A549 (cell line): Measurements from ENCODE around the gene CHCT1. TPM values are rescaled to one million over a fixed set of nuclear protein-coding genes. Genes with fewer than 3 reads are reported as not detected.

Experiments
- ATAC-seq, 2 experiments: fragments of 200-7000 bp in 1 of 2; fragments of >200 bp in 1 of 2; cut with Nextera tagmentation in 1 of 2; cut with Tn5 transposase in 1 of 2; 3 replicates each; pipeline versions ENCODE4 v1.8.0 to v1.9.1; 2018 to 2020; ENCODE audit warnings: mild to moderate bottlenecking in 1 of 2, moderate library complexity in 1 of 2
- CTCF ChIA-PET: fragments of 300-600 bp; sonication (Branson Sonifier 250); formaldehyde crosslinking; extraction: SDS; loops from one replicate; lab custom pipeline; 2021; ENCODE audit warnings: antibody characterized with exemption, inconsistent platforms; lab: Yijun Ruan, JAX
- POLR2A ChIA-PET: fragments of 350-600 bp; formaldehyde crosslinking; extraction: SDS; loops from one replicate; lab custom pipeline; 2021; ENCODE audit warnings: antibody characterized with exemption, inconsistent platforms; lab: Yijun Ruan, JAX
- DNase-seq, 2 experiments: peaks; one replicate each; pipeline versions ENCODE4 v3.0.0 to v3.0.0-alpha.2; 2011 to 2016; ENCODE audit warnings: low read depth in 1 of 2, low spot score in 1 of 2
- FAIRE-seq: peaks from 2 replicates; lab custom pipeline; 2011; peaks lifted over from hg19 to GRCh38; lab: Jason Lieb, UNC
- H3K27ac ChIP-seq, 2 experiments: fragments of >200 bp; sonication (Bioruptor Twin); formaldehyde crosslinking; 3 replicates each; pipeline ENCODE4 v1.5.1; 2016 to 2017
- H3K4me1 ChIP-seq: fragments of >200 bp; sonication (Bioruptor Twin); formaldehyde crosslinking; 3 replicates; pipeline ENCODE4 v1.6.1; 2016
- H3K4me2 ChIP-seq: fragments of >200 bp; sonication (Bioruptor Twin); formaldehyde crosslinking; 3 replicates; pipeline ENCODE4 v1.6.1; 2016
- H3K4me3 ChIP-seq: fragments of >200 bp; sonication (Bioruptor Twin); formaldehyde crosslinking; 3 replicates; pipeline ENCODE4 v1.5.1; 2016
- H3K9me3 ChIP-seq: fragments of >200 bp; sonication (Bioruptor Twin); formaldehyde crosslinking; 3 replicates; pipeline ENCODE4 v1.6.1; 2016
- ATOH8 ChIP-seq: fragments of 250-450 bp; sonication (Bioruptor Pico); IDR thresholded peaks from 2 replicates; pipeline ENCODE4 v1.5.0; 2020; ENCODE audit warnings: low read depth, mild to moderate bottlenecking, moderate library complexity
- CBX2 ChIP-seq: fragments of 200-600 bp; sonication (generic); IDR thresholded peaks from 2 replicates; pipeline ENCODE4 v1.6.1; 2016; ENCODE audit warnings: low read depth, mild to moderate bottlenecking, borderline replicate concordance
- CBX8 ChIP-seq: fragments of 200-600 bp; sonication (generic); IDR thresholded peaks from 2 replicates; pipeline ENCODE4 v1.6.1; 2016
- CHD2 ChIP-seq: fragments of 150-350 bp; IDR thresholded peaks from 2 replicates; pipeline ENCODE4 v1.6.1; 2014; ENCODE audit warnings: low read length; ENCODE audit not compliant: partially characterized antibody
- CTCF ChIP-seq: fragments of >200 bp; sonication (Bioruptor Twin); formaldehyde crosslinking; IDR thresholded peaks from 3 replicates; pipeline ENCODE4 v1.5.1; 2016
- FOSB ChIP-seq: fragments of 250-450 bp; sonication (Bioruptor Pico); IDR thresholded peaks from 2 replicates; pipeline ENCODE4 v1.5.0; 2020; ENCODE audit warnings: mild to moderate bottlenecking, moderate library complexity
- FOSL2 ChIP-seq, 2 experiments: fragments of 450-650 bp in 1 of 2; fragments of >200 bp in 1 of 2; sonication (Bioruptor Twin) in 1 of 2; formaldehyde crosslinking; IDR thresholded peaks; 2 replicates each; pipeline versions ENCODE4 v1.5.0 to v1.6.1; 2016 to 2020; ENCODE audit warnings: mild to moderate bottlenecking in 1 of 2, moderate library complexity in 1 of 2
- HMGXB4 ChIP-seq: fragments of 250-450 bp; sonication (Bioruptor Pico); IDR thresholded peaks from 2 replicates; pipeline ENCODE4 v1.5.0; 2021; ENCODE audit warnings: mild to moderate bottlenecking, moderate library complexity, borderline replicate concordance
- JUN ChIP-seq, 2 experiments: fragments of >200 bp; sonication (Bioruptor Twin); formaldehyde crosslinking; IDR thresholded peaks; 2 replicates in 1 of 2; 3 replicates in 1 of 2; pipeline ENCODE4 v1.6.1; 2016 to 2017
- MAFK ChIP-seq: fragments of 450-650 bp; IDR thresholded peaks from 2 replicates; pipeline ENCODE4 v1.6.1; 2014; ENCODE audit not compliant: partially characterized antibody
- MYC ChIP-seq: IDR thresholded peaks from 2 replicates; pipeline ENCODE4 v1.6.1; 2012; ENCODE audit warnings: mild to moderate bottlenecking, inconsistent platforms, low read length, improper control_type of control experiment, borderline replicate concordance
- POLR2A ChIP-seq: IDR thresholded peaks from 2 replicates; pipeline ENCODE4 v1.6.1; 2012; ENCODE audit warnings: mild to moderate bottlenecking, low read length
- RAD21 ChIP-seq, 2 experiments: fragments of >200 bp in 1 of 2; sonication (Bioruptor Twin) in 1 of 2; formaldehyde crosslinking in 1 of 2; IDR thresholded peaks in 1 of 2; conservative IDR thresholded peaks in 1 of 2; 2 replicates in 1 of 2; 3 replicates in 1 of 2; pipeline ENCODE4 v1.6.1; 2012 to 2018; ENCODE audit warnings: inconsistent platforms in 1 of 2
- RCOR1 ChIP-seq: fragments of 150-350 bp; IDR thresholded peaks from 2 replicates; pipeline ENCODE4 v1.6.1; 2014; ENCODE audit warnings: antibody characterized with exemption, low read length, low read depth
- RNF2 ChIP-seq: fragments of 200-600 bp; sonication (generic); IDR thresholded peaks from 2 replicates; pipeline ENCODE4 v1.6.1; 2016; ENCODE audit warnings: low read depth, mild to moderate bottlenecking, antibody characterized with exemption, moderate library complexity, borderline replicate concordance
- SMC3 ChIP-seq: fragments of >200 bp; sonication (Bioruptor Twin); formaldehyde crosslinking; IDR thresholded peaks from 3 replicates; pipeline ENCODE4 v1.6.1; 2018; ENCODE audit warnings: inconsistent platforms
- SREBF2 ChIP-seq: fragments of 450-650 bp; IDR thresholded peaks from 2 replicates; pipeline ENCODE4 v1.6.1; 2014; ENCODE audit warnings: mild to moderate bottlenecking, moderate library complexity
- ZFP36 ChIP-seq: fragments of 450-650 bp; IDR thresholded peaks from 2 replicates; pipeline ENCODE4 v1.6.1; 2014; ENCODE audit warnings: borderline replicate concordance; ENCODE audit not compliant: partially characterized antibody
- ZNF302 ChIP-seq: fragments of 250-450 bp; sonication (Bioruptor Pico); IDR thresholded peaks from 2 replicates; pipeline ENCODE4 v1.9.0; 2021; ENCODE audit warnings: inconsistent platforms, mild to moderate bottlenecking, moderate library complexity
- ZSCAN20 ChIP-seq: fragments of 250-450 bp; sonication (Bioruptor Pico); IDR thresholded peaks from 2 replicates; pipeline ENCODE4 v1.8.0; 2022; ENCODE audit warnings: mild to moderate bottlenecking, moderate library complexity
- WGBS: methylation state at CpG from one replicate; pipeline ENCODE4 v1.1.6; 2017; ENCODE audit errors: missing lambda C conversion rate; 5-methylcytosine and 5-hydroxymethylcytosine counted together
- polyA plus RNA-seq, 4 experiments: library from polyadenylated mRNA; depleted of rRNA in 3 of 4; stranded (reverse); fragments of >200 nt; fragmentation: RNase III in 1 of 4; extraction: RNeasy Plus Mini Kit Qiagen cat#74134 plus additional on column Dnase treatment in 1 of 4; gene quantifications; 2 replicates in 3 of 4; 3 replicates in 1 of 4; pipeline ENCODE4 v1.2.3, GENCODE V29; 2011 to 2017
- TF ChIP-seq, protein P1 (sequence below): fragments of 450-650 bp; IDR thresholded peaks from 2 replicates; pipeline ENCODE4 v1.6.1; 2014; ENCODE audit warnings: antibody characterized with exemption
- TF ChIP-seq, protein P2 (sequence below): fragments of 200-600 bp; sonication (generic); IDR thresholded peaks from 2 replicates; pipeline ENCODE4 v1.6.1; 2016; ENCODE audit warnings: antibody characterized with exemption, mild to moderate bottlenecking, moderate library complexity
- TF ChIP-seq, protein P3 (sequence below): IDR thresholded peaks from 2 replicates; pipeline ENCODE4 v1.6.1; 2012

The CHCT1 gene
- polyA plus RNA-seq, 2 of the 4 experiments (the other 2 are of a cell fraction): 0.10 TPM; not detected in 1

- TF ChIP-seq, protein P1, sequence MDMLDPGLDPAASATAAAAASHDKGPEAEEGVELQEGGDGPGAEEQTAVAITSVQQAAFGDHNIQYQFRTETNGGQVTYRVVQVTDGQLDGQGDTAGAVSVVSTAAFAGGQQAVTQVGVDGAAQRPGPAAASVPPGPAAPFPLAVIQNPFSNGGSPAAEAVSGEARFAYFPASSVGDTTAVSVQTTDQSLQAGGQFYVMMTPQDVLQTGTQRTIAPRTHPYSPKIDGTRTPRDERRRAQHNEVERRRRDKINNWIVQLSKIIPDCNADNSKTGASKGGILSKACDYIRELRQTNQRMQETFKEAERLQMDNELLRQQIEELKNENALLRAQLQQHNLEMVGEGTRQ: no peak
Measured at GRCh38 chr17:60393840-60394723, 28.2 kb upstream of the CHCT1 start (continued).

GRCh38 chr17:60395508-60396065, 26.7 kb upstream of the CHCT1 start:
- Histone ChIP-seq H3K4me3 (no peak overlapping the region), H3K27ac (no peak overlapping the region), H3K9me3 (no peaks in the 10 kb centered on the region), H3K4me1 (peaks cover 10% of the 10 kb centered on the region)
- no peak for ATAC-seq
- DNase-seq: no peak
- CTCF ChIA-PET: interaction anchor here (0.7 to 2.1 kb wide), 4 partner anchors 8 to 25 kb away, joined by 3 to 6 read pairs (median 5); no protein-coding TSS in a partner anchor
- TF ChIP-seq SMC3: no peak
- no peak for TF ChIP-seq ZSCAN20 (CRISPR knock-in tag)
- no peak for TF ChIP-seq RNF2
- no peak for TF ChIP-seq ATOH8 (CRISPR knock-in tag)
- TF ChIP-seq, protein P2, sequence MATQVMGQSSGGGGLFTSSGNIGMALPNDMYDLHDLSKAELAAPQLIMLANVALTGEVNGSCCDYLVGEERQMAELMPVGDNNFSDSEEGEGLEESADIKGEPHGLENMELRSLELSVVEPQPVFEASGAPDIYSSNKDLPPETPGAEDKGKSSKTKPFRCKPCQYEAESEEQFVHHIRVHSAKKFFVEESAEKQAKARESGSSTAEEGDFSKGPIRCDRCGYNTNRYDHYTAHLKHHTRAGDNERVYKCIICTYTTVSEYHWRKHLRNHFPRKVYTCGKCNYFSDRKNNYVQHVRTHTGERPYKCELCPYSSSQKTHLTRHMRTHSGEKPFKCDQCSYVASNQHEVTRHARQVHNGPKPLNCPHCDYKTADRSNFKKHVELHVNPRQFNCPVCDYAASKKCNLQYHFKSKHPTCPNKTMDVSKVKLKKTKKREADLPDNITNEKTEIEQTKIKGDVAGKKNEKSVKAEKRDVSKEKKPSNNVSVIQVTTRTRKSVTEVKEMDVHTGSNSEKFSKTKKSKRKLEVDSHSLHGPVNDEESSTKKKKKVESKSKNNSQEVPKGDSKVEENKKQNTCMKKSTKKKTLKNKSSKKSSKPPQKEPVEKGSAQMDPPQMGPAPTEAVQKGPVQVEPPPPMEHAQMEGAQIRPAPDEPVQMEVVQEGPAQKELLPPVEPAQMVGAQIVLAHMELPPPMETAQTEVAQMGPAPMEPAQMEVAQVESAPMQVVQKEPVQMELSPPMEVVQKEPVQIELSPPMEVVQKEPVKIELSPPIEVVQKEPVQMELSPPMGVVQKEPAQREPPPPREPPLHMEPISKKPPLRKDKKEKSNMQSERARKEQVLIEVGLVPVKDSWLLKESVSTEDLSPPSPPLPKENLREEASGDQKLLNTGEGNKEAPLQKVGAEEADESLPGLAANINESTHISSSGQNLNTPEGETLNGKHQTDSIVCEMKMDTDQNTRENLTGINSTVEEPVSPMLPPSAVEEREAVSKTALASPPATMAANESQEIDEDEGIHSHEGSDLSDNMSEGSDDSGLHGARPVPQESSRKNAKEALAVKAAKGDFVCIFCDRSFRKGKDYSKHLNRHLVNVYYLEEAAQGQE: no peak
- TF ChIP-seq MAFK: no peak
- no peak for TF ChIP-seq MYC
- TF ChIP-seq, all 56 proteins: peak for 0
- 70% methylated on average over 4 of the region's 4 CpGs for WGBS
- POLR2A ChIA-PET: interaction anchor here (0.7 kb wide), 1 partner anchor 29 kb away, joined by 8 read pairs; no protein-coding TSS in a partner anchor
- no peak overlapping the region for H3K4me2 ChIP-seq
- no peak for FAIRE-seq

- Histone ChIP-seq H3K4me1 (peaks cover 8% of the 10 kb centered on the region), H3K4me3 (no peak overlapping the region), H3K9me3 (no peaks in the 10 kb centered on the region), H3K27ac (no peak overlapping the region), H3K4me2 (no peak overlapping the region)
- POLR2A ChIA-PET: interaction anchor here (0.7 kb wide), 1 partner anchor 29 kb away, joined by 8 read pairs; no protein-coding TSS in a partner anchor
- 51% methylated on average over 3 of the region's 3 CpGs for WGBS
- FAIRE-seq: no peak
- ATAC-seq: no peak
- DNase-seq: no peak
- CTCF ChIA-PET: interaction anchor here (0.7 to 2.1 kb wide), 5 partner anchors 8 to 25 kb away, joined by 3 to 6 read pairs (median 4); no protein-coding TSS in a partner anchor
- no peak for TF ChIP-seq JUN (IDR thresholded peaks at IDR 0.05)
- TF ChIP-seq FOSB: no peak
- TF ChIP-seq CHD2: no peak
- no peak for TF ChIP-seq SREBF2
- no peak for TF ChIP-seq RCOR1
- TF ChIP-seq ZNF302: no peak
- TF ChIP-seq, protein P3, sequence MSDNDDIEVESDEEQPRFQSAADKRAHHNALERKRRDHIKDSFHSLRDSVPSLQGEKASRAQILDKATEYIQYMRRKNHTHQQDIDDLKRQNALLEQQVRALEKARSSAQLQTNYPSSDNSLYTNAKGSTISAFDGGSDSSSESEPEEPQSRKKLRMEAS: no peak
- no peak for TF ChIP-seq POLR2A
- no peak for TF ChIP-seq CTCF
- no peak for TF ChIP-seq CBX8
- TF ChIP-seq FOSL2 (IDR thresholded peaks at IDR 0.05): no peak
- TF ChIP-seq FOSL2 (CRISPR knock-in tag; IDR thresholded peaks at IDR 0.05): no peak
- TF ChIP-seq HMGXB4 (CRISPR knock-in tag): no peak
- TF ChIP-seq CBX2: no peak
- no peak for TF ChIP-seq RAD21 (conservative IDR thresholded peaks at IDR 0.05 in 1 of 2, IDR thresholded peaks at IDR 0.05 in 1 of 2)
- TF ChIP-seq ZFP36: no peak
Measured at GRCh38 chr17:60396412-60396811, 25.9 kb upstream of the CHCT1 start.
